NCI-H774 (cell line): ENCODE data around the gene SPEF2.

Source experiments
- DNase-seq: peaks from one replicate; lab custom pipeline; 2025; lab: John Stamatoyannopoulos, UW

The SPEF2 gene, protein sequence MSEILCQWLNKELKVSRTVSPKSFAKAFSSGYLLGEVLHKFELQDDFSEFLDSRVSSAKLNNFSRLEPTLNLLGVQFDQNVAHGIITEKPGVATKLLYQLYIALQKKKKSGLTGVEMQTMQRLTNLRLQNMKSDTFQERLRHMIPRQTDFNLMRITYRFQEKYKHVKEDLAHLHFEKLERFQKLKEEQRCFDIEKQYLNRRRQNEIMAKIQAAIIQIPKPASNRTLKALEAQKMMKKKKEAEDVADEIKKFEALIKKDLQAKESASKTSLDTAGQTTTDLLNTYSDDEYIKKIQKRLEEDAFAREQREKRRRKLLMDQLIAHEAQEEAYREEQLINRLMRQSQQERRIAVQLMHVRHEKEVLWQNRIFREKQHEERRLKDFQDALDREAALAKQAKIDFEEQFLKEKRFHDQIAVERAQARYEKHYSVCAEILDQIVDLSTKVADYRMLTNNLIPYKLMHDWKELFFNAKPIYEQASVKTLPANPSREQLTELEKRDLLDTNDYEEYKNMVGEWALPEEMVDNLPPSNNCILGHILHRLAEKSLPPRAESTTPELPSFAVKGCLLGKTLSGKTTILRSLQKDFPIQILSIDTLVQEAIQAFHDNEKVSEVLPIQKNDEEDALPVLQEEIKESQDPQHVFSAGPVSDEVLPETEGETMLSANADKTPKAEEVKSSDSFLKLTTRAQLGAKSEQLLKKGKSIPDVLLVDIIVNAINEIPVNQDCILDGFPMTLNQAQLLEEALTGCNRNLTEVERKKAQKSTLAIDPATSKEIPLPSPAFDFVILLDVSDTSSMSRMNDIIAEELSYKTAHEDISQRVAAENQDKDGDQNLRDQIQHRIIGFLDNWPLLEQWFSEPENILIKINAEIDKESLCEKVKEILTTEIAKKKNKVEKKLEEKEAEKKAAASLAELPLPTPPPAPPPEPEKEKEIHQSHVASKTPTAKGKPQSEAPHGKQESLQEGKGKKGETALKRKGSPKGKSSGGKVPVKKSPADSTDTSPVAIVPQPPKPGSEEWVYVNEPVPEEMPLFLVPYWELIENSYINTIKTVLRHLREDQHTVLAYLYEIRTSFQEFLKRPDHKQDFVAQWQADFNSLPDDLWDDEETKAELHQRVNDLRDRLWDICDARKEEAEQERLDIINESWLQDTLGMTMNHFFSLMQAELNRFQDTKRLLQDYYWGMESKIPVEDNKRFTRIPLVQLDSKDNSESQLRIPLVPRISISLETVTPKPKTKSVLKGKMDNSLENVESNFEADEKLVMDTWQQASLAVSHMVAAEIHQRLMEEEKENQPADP (N-terminal part only)

DNA sequence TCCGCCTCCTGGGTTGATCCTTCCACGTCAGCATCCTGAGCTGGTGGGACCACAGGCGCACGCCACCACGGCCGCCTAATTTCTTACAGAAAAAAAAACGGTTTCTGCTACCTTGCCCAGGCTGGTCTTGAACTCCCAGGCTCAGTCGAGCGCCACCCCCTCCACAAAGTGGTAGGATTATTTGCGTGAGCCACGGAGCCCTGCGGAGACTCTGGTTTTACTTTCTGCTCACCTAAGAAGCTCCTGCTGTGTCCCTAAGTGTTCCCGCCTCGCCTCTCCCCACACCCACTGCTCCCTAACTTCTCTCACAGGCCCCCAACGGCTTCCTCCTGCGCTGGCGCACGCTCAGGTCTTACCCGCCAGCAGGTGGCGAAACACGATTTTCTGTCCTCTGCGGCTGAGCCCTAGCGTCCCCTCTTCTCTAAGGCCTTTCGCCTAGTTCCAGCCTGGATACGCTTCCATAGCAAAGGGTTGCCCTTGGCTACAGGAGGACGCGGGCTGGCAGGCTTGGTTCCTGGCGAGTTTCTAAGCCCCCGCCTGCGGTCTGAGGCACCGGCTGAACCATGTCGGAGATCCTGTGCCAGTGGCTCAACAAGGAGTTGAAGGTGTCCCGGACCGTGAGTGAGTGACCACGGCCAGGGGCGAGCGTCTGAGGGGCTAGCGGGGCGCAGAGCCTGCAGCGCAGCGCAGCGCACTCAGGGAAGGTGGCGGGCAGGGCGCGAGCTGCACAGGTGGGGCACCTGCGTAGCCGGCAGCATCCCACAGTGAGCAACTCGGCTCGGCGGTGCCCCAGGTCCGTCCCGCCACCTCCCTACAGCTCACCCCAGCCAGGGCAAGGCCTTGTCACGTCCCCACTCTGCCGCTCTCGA is at the start of gene SPEF2:
Gene SPEF2, plus strand, starts transcription at position 429 of the 869 bp plus-strand sequence. Its CDS starts 135 bp downstream, at position 564.
- DNase-seq: peak; percentile 93

GRCh38 chr5:35575578-35575977 is 42.1 kb upstream of the SPEF2 start:
- no peak for DNase-seq

- no peak for DNase-seq
These were observed 30.2 kb upstream of the SPEF2 start for GRCh38 chr5:35587419-35587818.

- DNase-seq: no peak
These were observed 24.3 kb upstream of the SPEF2 start for GRCh38 chr5:35593338-35593737.

- DNase-seq: no peak
These were observed 18.8 kb upstream of the SPEF2 start for GRCh38 chr5:35598707-35599370.

DNA sequence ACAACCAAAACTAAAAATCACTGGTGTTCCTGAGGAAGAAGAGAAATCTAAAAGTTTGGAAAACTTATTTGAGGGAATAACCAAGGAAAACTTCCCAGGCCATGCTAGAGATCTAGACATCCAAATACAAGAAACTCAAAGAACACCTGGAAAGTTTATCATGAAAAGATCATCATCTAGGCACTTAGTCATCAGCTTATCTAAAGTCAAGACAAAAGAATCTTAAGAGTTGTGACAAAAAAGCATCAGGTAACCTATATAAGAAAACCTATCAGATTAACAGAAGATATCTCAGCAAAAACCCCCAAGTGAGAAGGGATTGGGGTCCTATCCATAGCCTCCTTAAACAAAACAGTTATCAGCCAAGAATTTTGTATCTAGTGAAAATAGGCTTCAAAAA is 17.1 kb upstream of the SPEF2 start:
- DNase-seq: no peak

DNA sequence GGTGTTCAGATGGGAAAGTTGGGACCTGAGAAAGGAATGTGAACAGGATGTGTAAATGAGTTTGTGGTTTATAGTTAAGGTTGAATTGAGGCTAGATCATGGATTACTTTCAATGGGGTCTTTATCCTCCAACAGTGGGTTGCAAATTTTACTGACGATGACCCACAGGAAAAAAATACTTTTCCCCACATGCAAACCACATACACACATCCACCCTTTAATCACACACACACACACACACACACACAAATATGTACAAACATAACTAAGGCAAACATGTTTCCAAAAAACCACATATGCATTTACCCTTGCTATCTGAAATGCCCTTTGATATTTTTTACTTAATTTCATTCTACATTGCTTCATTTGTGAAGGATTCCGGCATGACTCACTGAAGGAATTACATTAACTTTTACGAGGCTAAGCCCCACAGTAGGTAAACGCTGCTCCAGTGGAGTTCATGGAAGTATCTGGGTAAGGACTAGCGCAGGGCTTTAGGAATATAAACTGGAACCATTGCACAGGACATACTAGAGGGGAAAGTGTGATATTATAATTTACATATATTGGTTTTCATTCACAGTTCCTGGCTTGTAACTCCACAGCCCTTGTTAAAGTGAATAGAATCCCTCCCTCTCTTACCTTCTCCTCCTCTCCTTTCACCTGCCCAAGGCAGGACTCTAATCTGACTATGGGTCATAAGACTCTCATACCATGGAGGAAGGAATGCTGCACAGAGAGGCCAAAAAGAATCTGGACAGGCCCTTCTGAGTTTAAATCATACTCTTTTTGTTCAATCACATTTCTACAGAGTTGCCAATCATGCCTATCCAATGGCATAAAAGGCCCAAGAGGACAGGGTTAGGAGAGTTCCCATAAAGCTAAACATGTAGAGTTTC is 8.5 kb upstream of the SPEF2 start:
- no peak for DNase-seq

DNA sequence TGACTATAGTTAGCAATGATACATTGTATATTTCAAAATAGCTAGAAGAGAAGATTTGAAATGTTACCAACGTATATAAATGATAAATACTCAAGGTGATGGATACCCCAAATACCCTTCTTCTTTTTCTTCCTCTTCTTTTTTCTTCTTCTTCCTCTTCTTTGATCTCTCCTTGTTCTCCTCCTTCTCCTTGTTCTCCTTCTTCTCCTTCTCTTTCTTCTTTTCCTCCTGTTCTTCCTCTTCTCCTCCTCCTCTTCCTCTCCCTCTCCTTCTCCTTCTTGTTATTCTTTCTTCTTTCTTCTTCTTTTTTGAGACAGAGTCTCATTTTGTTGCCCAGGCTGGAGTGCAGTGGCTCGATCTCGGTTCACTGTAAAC is 616 bp upstream of the SPEF2 start:
- DNase-seq: no peak

GRCh38 chr5:35618304-35618636 is 607 bp downstream of the SPEF2 start:
- DNase-seq: no peak

DNA sequence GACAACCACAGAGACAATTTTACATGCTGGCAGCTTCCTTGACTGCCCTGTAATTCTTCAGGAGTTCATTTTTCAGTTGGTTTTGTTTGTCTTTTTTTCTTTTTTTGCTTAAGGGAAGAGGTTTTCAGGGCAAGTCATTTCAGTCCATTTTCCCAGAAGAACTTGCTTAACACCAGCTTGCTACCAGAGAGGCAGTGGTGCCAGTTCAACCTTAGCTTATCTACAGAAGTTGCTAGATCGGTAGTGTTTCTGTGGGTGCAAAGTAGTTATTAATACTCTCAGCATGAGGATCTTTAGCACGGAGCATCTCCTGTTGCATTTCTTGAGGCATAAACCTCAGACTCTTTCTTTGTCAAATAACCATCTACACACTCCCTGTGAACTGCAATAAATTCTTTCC is 1.1 kb downstream of the SPEF2 start:
- DNase-seq: no peak

GRCh38 chr5:35622974-35623373 is 5.3 kb downstream of the SPEF2 start:
- no peak for DNase-seq

DNA sequence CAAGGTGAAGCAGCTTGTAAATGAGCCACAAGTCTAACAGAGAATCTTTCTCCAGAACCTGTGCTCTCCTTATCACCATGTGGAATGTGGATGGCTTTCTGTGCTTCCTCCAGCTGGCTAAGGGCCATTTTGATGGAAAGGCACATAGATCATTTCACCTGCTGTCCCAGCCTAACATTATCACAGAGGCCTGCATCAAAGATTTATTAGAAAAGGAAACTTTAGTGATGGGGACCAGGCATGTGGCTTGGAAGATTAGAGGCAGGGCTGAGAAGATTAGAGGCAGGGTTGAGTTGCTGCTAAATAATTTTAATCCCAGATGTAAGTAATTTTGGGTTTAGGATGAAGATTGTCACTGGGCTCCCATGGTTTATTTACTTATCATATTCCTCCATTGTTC is 6.3 kb downstream of the SPEF2 start:
- DNase-seq: no peak

DNA sequence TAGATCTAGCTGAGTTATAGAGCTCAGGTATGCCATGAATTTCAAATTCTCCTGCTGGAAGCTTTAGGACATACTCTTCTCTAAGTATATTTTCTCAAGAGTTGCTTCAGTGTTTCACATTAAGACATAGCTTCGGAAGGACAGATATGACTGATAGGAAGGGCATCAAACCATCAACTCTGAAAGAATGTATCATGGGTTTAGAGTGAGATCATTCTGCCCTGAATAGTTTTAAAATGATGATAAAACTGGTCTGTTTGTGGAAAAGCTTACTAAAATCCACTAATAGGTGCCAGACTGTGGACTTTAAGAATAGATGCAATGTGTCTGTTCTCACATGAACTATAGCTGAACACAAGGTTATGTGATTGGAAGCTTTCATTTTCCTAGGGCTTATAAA is 8.4 kb downstream of the SPEF2 start:
- no peak for DNase-seq

- no peak for DNase-seq
These were observed 8.9 kb downstream of the SPEF2 start for GRCh38 chr5:35626553-35626952.

DNA sequence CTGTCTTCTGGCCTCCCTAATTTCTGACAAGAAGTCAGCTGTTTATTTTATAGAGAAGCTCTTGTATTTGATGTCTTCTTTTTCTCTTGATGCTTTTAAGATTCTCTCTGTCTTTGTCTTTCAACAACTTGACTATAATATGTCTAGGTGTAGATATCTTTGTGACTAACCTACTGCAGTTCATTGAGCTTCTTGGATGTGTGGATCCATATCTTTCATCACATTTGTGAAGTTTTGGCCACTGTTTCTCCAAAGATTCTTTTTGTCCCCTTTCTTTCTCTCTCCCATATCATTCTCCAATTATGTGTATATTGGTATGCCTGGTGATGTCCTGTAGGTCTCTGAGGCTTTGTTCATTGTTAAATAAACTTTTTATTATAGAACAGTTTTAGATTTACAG is 16.7 kb downstream of the SPEF2 start:
- DNase-seq: no peak

- no peak for DNase-seq
These were observed 23.0 kb downstream of the SPEF2 start for GRCh38 chr5:35640623-35641022.

GRCh38 chr5:35644543-35644942 is 26.9 kb downstream of the SPEF2 start:
- DNase-seq: no peak

DNA sequence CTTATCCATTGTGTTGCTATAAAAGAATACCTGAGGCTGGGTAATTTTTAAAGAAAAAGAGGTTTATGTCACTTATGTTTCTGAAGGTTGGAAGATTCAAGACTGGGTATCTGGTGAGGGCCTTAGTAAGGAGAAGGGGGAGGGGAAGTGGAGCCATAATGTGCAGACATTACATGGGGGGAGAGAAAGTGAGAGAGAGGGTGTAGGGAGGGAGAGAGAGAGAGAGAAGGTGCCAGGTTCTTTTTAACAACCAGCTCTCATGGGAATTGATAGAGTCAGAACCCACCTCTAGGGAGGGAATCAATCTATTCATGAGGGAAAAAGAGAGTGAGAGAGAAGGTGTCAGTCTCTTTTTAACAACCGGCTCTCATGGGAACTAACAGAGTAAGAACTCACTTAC is 29.5 kb downstream of the SPEF2 start:
- no peak for DNase-seq

GRCh38 chr5:35647712-35648111 is 30.0 kb downstream of the SPEF2 start:
- DNase-seq: no peak
